Liver (tissue), 9 donors: ENCODE data around the gene PSD. TPM values are rescaled to one million over a fixed set of nuclear protein-coding genes. Genes with fewer than 3 reads are reported as not detected.
A peak's percentile ranks its signal among the peaks of the same experiment; 100 is the strongest.

Experiments
- DNase-seq: peaks from one replicate; pipeline ENCODE4 v3.0.0-alpha.2; 2017; ENCODE audit warnings: low spot score
- H3K27ac ChIP-seq, 2 donors: one replicate each; pipeline ENCODE4 v1.7.0; 2013; ENCODE audit warnings: inconsistent platforms in 2 of 2, low read length in 2 of 2, control low read depth in 1 of 2, low read depth in 1 of 2, mild to moderate bottlenecking in 1 of 2
- H3K27me3 ChIP-seq, 4 donors: one replicate each; pipeline versions ENCODE4 v1.6.1 to v1.7.0; 2013; ENCODE audit warnings: low read length in 3 of 4, inconsistent platforms in 1 of 4, mild to moderate bottlenecking in 1 of 4, moderate library complexity in 1 of 4; ENCODE audit not compliant: control insufficient read depth in 4 of 4, insufficient read depth in 4 of 4
- H3K36me3 ChIP-seq, 4 donors: one replicate each; pipeline versions ENCODE4 v1.6.1 to v1.7.0; 2013; ENCODE audit warnings: low read length in 3 of 4, mild to moderate bottlenecking in 3 of 4, low read depth in 1 of 4, moderate library complexity in 1 of 4; ENCODE audit not compliant: control insufficient read depth in 4 of 4, insufficient read depth in 3 of 4
- H3K4me1 ChIP-seq, 4 donors: one replicate each; pipeline versions ENCODE4 v1.6.1 to v1.7.0; 2013; ENCODE audit warnings: low read length in 3 of 4, mild to moderate bottlenecking in 3 of 4, moderate library complexity in 1 of 4; ENCODE audit not compliant: control insufficient read depth in 4 of 4, insufficient read depth in 4 of 4
- H3K4me3 ChIP-seq, 3 donors: one replicate each; pipeline versions ENCODE4 v1.6.1 to v1.7.0; 2013; ENCODE audit warnings: low read length in 3 of 3, control low read depth in 1 of 3, low read depth in 1 of 3, mild to moderate bottlenecking in 1 of 3
- H3K9ac ChIP-seq, 2 donors: one replicate each; pipeline ENCODE4 v1.7.0; 2013; ENCODE audit warnings: low read length in 2 of 2, mild to moderate bottlenecking in 2 of 2, moderate library complexity in 2 of 2, control low read depth in 1 of 2, low read depth in 1 of 2
- H3K9me3 ChIP-seq, 4 donors: one replicate each; pipeline versions ENCODE4 v1.6.1 to v1.7.0; 2013; ENCODE audit warnings: low read length in 3 of 4; ENCODE audit not compliant: control insufficient read depth in 4 of 4
- CTCF ChIP-seq: fragments of 150-350 bp; IDR thresholded peaks from 2 replicates; pipeline ENCODE4 v1.5.1; 2017; ENCODE audit warnings: improper control_type of control experiment, low read depth, low read length; ENCODE audit not compliant: missing input control
- EGR1 ChIP-seq, 2 donors: IDR thresholded peaks; 2 replicates each; pipeline ENCODE4 v1.6.1; 2016 to 2018; ENCODE audit warnings: antibody characterized with exemption in 2 of 2, low read depth in 2 of 2
- FOXA1 ChIP-seq: IDR thresholded peaks from 2 replicates; pipeline ENCODE4 v1.6.1; 2016; ENCODE audit warnings: antibody characterized with exemption
- FOXA2 ChIP-seq: IDR thresholded peaks from 2 replicates; pipeline ENCODE4 v1.6.1; 2016; ENCODE audit warnings: antibody characterized with exemption
- GABPA ChIP-seq, 2 donors: IDR thresholded peaks in 1 of 2; conservative IDR thresholded peaks in 1 of 2; 2 replicates each; pipeline ENCODE4 v1.6.1; 2016; ENCODE audit warnings: antibody characterized with exemption in 2 of 2, mild to moderate bottlenecking in 1 of 2, moderate library complexity in 1 of 2
- HNF4G ChIP-seq: IDR thresholded peaks from 2 replicates; pipeline ENCODE4 v1.6.1; 2016; ENCODE audit warnings: antibody characterized with exemption
- JUND ChIP-seq, 2 donors: IDR thresholded peaks; 2 replicates each; pipeline ENCODE4 v1.6.1; 2016; ENCODE audit warnings: antibody characterized with exemption in 2 of 2
- MAX ChIP-seq: IDR thresholded peaks from 2 replicates; pipeline ENCODE4 v1.6.1; 2016; ENCODE audit warnings: antibody characterized with exemption
- NR2F2 ChIP-seq: IDR thresholded peaks from 2 replicates; pipeline ENCODE4 v1.6.1; 2016; ENCODE audit warnings: antibody characterized with exemption
- RAD21 ChIP-seq, 2 donors: IDR thresholded peaks; 2 replicates each; pipeline ENCODE4 v1.6.1; 2016; ENCODE audit warnings: antibody characterized with exemption in 2 of 2, mild to moderate bottlenecking in 2 of 2
- REST ChIP-seq: IDR thresholded peaks from 2 replicates; pipeline ENCODE4 v1.6.1; 2016; ENCODE audit warnings: antibody characterized with exemption, mild to moderate bottlenecking
- RXRA ChIP-seq, 2 donors: IDR thresholded peaks; 2 replicates each; pipeline ENCODE4 v1.6.1; 2017 to 2018; ENCODE audit warnings: antibody characterized with exemption in 2 of 2, mild to moderate bottlenecking in 1 of 2
- SP1 ChIP-seq: IDR thresholded peaks from 2 replicates; pipeline ENCODE4 v1.6.1; 2018; ENCODE audit warnings: antibody characterized with exemption, mild to moderate bottlenecking
- TAF1 ChIP-seq: conservative IDR thresholded peaks from 2 replicates; pipeline ENCODE4 v1.6.1; 2016; ENCODE audit warnings: antibody characterized with exemption, mild to moderate bottlenecking
- YY1 ChIP-seq: IDR thresholded peaks from 2 replicates; pipeline ENCODE4 v1.6.1; 2016; ENCODE audit warnings: antibody characterized with exemption, mild to moderate bottlenecking
- ZBTB33 ChIP-seq: IDR thresholded peaks from 2 replicates; pipeline ENCODE4 v1.6.1; 2016; ENCODE audit warnings: antibody characterized with exemption
- WGBS: extraction: QIAGEN DNeasy Blood & Tissue Kit; methylation state at CpG from one replicate; pipeline ENCODE4 v1.1.7; 2013; 5-methylcytosine and 5-hydroxymethylcytosine counted together
- polyA plus RNA-seq, 2 donors: library from polyadenylated mRNA; stranded (reverse) in 1 of 2; unstranded in 1 of 2; fragments of 200-250 nt in 1 of 2; fragments of >200 nt in 1 of 2; fragmentation: Nextera tagmentation in 1 of 2; extraction: Ambion mirVana in 1 of 2; gene quantifications; one replicate each; pipeline versions ENCODE4 v1.2.1 to v1.2.3, GENCODE V29; 2013 to 2015
- total RNA-seq, 2 donors: library from RNA; depleted of rRNA; stranded (reverse); fragments of >200 nt; gene quantifications; one replicate each; pipeline ENCODE4 v1.2.3, GENCODE V29; 2014
- TF ChIP-seq, protein P1 (sequence below): IDR thresholded peaks from 2 replicates; pipeline ENCODE4 v1.6.1; 2016; ENCODE audit warnings: antibody characterized with exemption
- donor health status: healthy.
- donor health status: healthy.
- donor health status: healthy.
- donor health status: healthy.
- donor health status: healthy.

The PSD gene
- total and polyA plus RNA-seq, 4 donors = 0.56 to 1.3 (median 0.71) TPM

DNA sequence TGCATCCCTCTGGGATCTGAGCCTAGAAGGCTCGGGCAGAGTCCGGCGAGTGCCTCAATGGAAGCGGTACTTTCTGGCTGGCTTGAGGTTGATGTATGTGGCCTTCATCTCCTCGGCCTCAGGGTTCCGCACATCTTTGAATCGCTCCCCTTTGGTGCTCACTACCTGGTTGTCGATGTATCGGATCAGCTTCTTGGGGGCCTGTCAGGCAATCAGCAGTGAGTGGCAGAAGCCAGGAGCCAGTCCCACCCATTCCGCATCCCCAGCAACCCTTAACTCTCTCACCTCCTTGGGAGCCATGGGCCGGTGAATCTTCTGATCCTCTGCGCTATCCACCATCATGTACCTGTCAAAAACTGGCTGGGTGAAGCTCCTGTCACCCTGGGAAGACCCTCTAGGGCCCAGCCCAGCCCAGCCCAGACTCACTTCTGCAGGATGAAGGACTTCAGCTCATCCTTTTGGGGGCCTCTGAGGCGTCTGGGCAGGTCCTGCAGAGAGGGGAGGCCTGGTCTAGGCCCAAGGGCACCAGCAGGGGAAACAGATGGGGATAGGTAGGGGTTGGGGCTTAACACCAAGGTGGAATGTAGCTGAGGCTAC is 4.9 kb upstream of the PSD start:
- Histone ChIP-seq H3K4me3 (no peak overlapping the region), H3K4me1 (peaks cover 12 to 42% (median 30%) of the 10 kb centered on the region in 4 donors), H3K27ac (no peak overlapping the region), H3K9me3 (no peaks in the 10 kb centered on the region), H3K9ac (no peak overlapping the region), H3K27me3 (no peaks in the 10 kb centered on the region), H3K36me3 (peaks cover 0 to 10% (median 2%) of the 10 kb centered on the region in 4 donors)
- 93% methylated on average over 13 of the region's 13 CpGs for WGBS
- no peak for DNase-seq
- TF ChIP-seq RAD21 (IDR thresholded peaks at IDR 0.05) (no peak), ZBTB33 (no peak), FOXA2 (no peak), MAX (no peak), JUND (IDR thresholded peaks at IDR 0.05) (no peak), RXRA (IDR thresholded peaks at IDR 0.05) (no peak), YY1 (no peak), GABPA (IDR thresholded peaks at IDR 0.05 in 1 of 2, conservative IDR thresholded peaks at IDR 0.05 in 1 of 2) (no peak), CTCF (no peak), TAF1 (no peak), NR2F2 (no peak), HNF4G (no peak), FOXA1 (no peak), EGR1 (IDR thresholded peaks at IDR 0.05; ENCODE audit: low read depth in 2 of 2) (no peak)
- TF ChIP-seq, protein P1, sequence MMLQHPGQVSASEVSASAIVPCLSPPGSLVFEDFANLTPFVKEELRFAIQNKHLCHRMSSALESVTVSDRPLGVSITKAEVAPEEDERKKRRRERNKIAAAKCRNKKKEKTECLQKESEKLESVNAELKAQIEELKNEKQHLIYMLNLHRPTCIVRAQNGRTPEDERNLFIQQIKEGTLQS = no peak

DNA sequence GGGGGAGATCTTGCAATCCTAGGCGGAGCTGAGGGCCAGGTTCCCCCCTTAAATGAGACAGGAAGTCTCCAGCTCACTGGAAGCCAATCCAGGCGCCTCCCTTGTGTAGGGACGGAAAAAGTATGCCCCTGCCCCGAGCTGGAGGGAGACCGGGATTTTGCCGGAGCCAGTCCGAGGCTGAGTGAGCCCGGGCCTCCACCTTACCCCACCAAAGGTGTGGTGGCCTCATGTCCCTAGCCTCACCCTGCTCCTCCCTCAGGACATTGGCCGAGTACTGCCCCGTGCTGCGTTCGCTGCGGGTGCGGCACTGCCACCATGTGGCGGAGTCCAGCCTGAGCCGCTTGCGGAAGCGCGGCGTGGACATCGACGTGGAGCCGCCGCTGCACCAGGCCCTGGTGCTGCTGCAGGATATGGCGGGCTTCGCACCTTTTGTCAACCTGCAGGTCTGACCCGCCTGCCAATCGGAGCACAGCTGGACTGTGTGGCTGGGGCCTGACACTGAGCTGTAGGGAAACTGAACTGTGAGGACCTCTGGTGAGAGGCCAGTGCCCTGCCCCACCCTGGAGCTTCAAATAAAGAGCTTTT is 4.1 kb upstream of the PSD start:
- peak; percentile 83 for DNase-seq
- WGBS = 5% methylated on average over 28 of the region's 28 CpGs
- Histone ChIP-seq H3K27ac (peak overlapping the region; percentile 84 to 87), H3K4me1 (peaks cover 12 to 42% (median 30%) of the 10 kb centered on the region in 4 donors), H3K27me3 (no peaks in the 10 kb centered on the region), H3K36me3 (peaks cover 0 to 10% (median 2%) of the 10 kb centered on the region in 4 donors), H3K9me3 (no peaks in the 10 kb centered on the region), H3K4me3 (peak overlapping the region; percentile 86 to 95 (median 87)), H3K9ac (peak overlapping the region in 1 of 2 donors; percentile 41)
- TF ChIP-seq RAD21 (IDR thresholded peaks at IDR 0.05) (peak; percentile 69 to 85), MAX (peak; percentile 75), CTCF (peak; percentile 71), REST (no peak), EGR1 (IDR thresholded peaks at IDR 0.05; ENCODE audit: low read depth in 2 of 2) (no peak), FOXA1 (no peak), HNF4G (no peak), ZBTB33 (no peak), SP1 (peak; percentile 38), FOXA2 (no peak), NR2F2 (no peak)
- TF ChIP-seq, protein P1 = no peak
